ENCODE data around the gene ZNF772. TPM values are rescaled to one million over a fixed set of nuclear protein-coding genes. Genes with fewer than 3 reads are reported as not detected.
"Not testable (repeated sequence)": the region's sequence is repeated elsewhere in the genome, so short reads cannot be mapped to it uniquely, and the experiment has no call there.

The ZNF772 gene
- polyA plus RNA-seq, 4 donors: 0.27 to 13.2 (median 2.2) TPM

DNA sequence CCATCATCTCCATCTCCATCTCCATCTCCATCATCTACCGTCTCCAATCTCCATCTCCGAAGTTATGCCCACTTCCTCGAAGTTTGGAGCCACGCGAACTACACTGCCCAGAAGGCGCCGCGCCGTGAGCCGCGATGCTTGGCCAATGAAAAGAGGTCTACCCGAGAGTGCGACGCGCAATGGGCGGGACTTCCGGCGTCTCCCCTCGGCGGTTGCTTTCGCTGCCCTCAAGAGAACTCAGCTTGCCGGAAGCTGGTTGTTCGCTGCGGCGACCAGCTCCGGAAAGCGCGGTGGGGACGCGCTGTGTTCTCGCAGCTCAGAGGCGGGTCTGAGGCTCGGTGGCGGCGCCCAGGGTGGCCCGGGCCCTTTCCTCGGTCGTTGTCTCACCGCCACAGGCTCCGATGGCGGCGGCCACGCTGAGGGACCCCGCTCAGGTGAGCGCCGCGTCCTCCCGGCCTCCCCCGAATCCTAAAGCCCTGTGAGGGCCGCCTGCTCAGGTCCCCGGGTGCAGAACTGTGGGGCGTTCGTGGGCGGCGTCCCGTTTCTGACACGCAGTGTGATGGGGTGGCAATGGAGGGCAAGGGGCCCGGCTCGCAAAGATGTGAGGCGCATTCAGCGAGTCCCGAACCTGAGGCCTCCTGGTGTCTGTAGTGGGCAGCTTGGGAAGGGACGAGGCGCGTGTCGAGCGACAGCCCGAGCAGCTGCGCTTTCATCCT, 22.5 kb upstream of the ZNF772 start, which contains the start of gene ZNF773:
TSS of gene ZNF773 (plus strand) at position 259 of the 716 bp plus-strand sequence. CDS start at position 402, 143 bp downstream.
- not testable (repeated sequence) for H3K4me1 ChIP-seq (ENCODE audit: control insufficient read depth in 3 of 3, insufficient read depth in 2 of 3, low read depth in 1 of 3, low read length in 2 of 3); H3K27me3 ChIP-seq (ENCODE audit: control insufficient read depth in 3 of 3, insufficient read depth in 3 of 3, low read length in 3 of 3); FAIRE-seq
- H3K4me3 ChIP-seq (ENCODE audit: low read depth in 1 of 3, low read length in 3 of 3): peak within 1 kb of the TSS; percentile 68 to 76 (median 73)
- WGBS, 3 donors: 0 to 1% (median 1%) methylated on average over 47 to 61 of the region's 69 CpGs
- H3K27ac ChIP-seq (ENCODE audit: low read depth in 1 of 3, low read length in 2 of 3): peak within 1 kb of the TSS; percentile 77 to 90 (median 79)
- peak; percentile 94 to 98 for DNase-seq
- peaks cover 5 to 20% (median 6%) of the 10 kb centered on the region in 3 donors for H3K36me3 ChIP-seq (ENCODE audit: control insufficient read depth in 3 of 3, insufficient read depth in 2 of 3, low read depth in 1 of 3, low read length in 3 of 3)
- peaks cover 0 to 36% of the 10 kb centered on the region in 2 donors for H3K9me3 ChIP-seq (ENCODE audit: control insufficient read depth in 2 of 2, insufficient read depth in 1 of 2, low read depth in 1 of 2, low read length in 1 of 2)

DNA sequence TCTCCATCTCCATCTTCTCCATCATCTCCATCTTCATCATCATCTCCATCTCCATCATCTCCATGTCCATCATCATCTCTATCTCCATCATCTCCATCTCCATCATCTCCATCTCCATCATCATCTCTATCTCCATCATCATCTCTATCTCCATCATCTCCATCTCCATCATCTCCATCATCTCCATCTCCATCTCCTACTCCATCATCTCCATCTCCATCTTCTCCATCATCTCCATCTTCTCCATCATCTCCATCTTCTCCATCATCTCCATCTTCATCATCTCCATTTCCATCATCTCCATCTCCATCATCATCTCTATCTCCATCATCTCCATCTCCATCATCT, 21.9 kb upstream of the ZNF772 start:
- H3K27me3 ChIP-seq (ENCODE audit: control insufficient read depth in 3 of 3, insufficient read depth in 3 of 3, low read length in 3 of 3); FAIRE-seq; H3K27ac ChIP-seq (ENCODE audit: low read depth in 1 of 3, low read length in 2 of 3); DNase-seq; H3K4me1 ChIP-seq (ENCODE audit: control insufficient read depth in 3 of 3, insufficient read depth in 2 of 3, low read depth in 1 of 3, low read length in 2 of 3); H3K4me3 ChIP-seq (ENCODE audit: low read depth in 1 of 3, low read length in 3 of 3): not testable (repeated sequence)
- H3K9me3 ChIP-seq (ENCODE audit: control insufficient read depth in 2 of 2, insufficient read depth in 1 of 2, low read depth in 1 of 2, low read length in 1 of 2): peaks cover 0 to 34% of the 10 kb centered on the region in 2 donors
- H3K36me3 ChIP-seq (ENCODE audit: control insufficient read depth in 3 of 3, insufficient read depth in 2 of 3, low read depth in 1 of 3, low read length in 3 of 3): peaks cover 2 to 21% (median 4%) of the 10 kb centered on the region in 3 donors

DNA sequence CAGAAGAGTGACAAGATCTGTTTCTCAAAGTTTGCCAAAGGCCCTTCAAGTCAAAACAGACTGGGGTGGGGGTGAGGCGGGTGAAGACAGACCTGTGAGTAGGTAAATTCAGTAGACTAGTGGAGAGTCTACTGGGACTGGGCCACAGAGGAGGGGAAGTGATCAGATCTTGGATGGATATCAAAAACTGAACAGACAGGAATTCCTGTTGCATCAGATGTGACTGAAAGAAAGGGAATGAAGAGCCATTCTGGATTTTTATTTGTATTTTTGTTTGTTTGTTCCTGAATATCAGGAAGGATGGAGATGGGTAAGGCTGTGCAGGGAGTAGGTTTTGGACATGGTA, 10.9 kb upstream of the ZNF772 start:
- not testable (repeated sequence) for FAIRE-seq
- no CpG with 5 or more reads among the region's 1 CpG for WGBS, 3 donors

GRCh38 chr19:57487477-57488298, 10.3 kb upstream of the ZNF772 start, which contains the start of gene ZNF419:
TSS of gene ZNF419 (plus strand) at chr19:57487750. CDS start at chr19:57487951, 201 bp downstream.
- H3K4me1 ChIP-seq (ENCODE audit: control insufficient read depth in 3 of 3, insufficient read depth in 2 of 3, low read depth in 1 of 3, low read length in 2 of 3); FAIRE-seq; H3K27me3 ChIP-seq (ENCODE audit: control insufficient read depth in 3 of 3, insufficient read depth in 3 of 3, low read length in 3 of 3): not testable (repeated sequence)
- H3K4me3 ChIP-seq (ENCODE audit: low read depth in 1 of 3, low read length in 3 of 3): peak within 1 kb of the TSS; percentile 55 to 94 (median 89)
- WGBS, 3 donors: 1 to 2% (median 1%) methylated on average over 53 to 59 of the region's 69 CpGs
- H3K27ac ChIP-seq (ENCODE audit: low read depth in 1 of 3, low read length in 2 of 3): peak within 1 kb of the TSS; percentile 74 to 81 (median 78)
- DNase-seq: peak; percentile 93 to 97
- peaks cover 0 to 24% (median 9%) of the 10 kb centered on the region in 3 donors for H3K36me3 ChIP-seq (ENCODE audit: control insufficient read depth in 3 of 3, insufficient read depth in 2 of 3, low read depth in 1 of 3, low read length in 3 of 3)
- peaks cover 0 to 29% of the 10 kb centered on the region in 2 donors for H3K9me3 ChIP-seq (ENCODE audit: control insufficient read depth in 2 of 2, insufficient read depth in 1 of 2, low read depth in 1 of 2, low read length in 1 of 2)

More for the DNA sequence above, 10.9 kb upstream of the ZNF772 start:
- Histone ChIP-seq H3K36me3 (ENCODE audit: control insufficient read depth in 3 of 3, insufficient read depth in 2 of 3, low read depth in 1 of 3, low read length in 3 of 3) (peaks cover 0 to 27% (median 11%) of the 10 kb centered on the region in 3 donors), H3K9me3 (ENCODE audit: control insufficient read depth in 2 of 2, insufficient read depth in 1 of 2, low read depth in 1 of 2, low read length in 1 of 2) (peaks cover 0 to 31% of the 10 kb centered on the region in 2 donors), H3K4me3 (ENCODE audit: low read depth in 1 of 3, low read length in 3 of 3) (peak overlapping the region in 1 of 3 donors; percentile 13)
- H3K27ac ChIP-seq (ENCODE audit: low read depth in 1 of 3, low read length in 2 of 3); H3K27me3 ChIP-seq (ENCODE audit: control insufficient read depth in 3 of 3, insufficient read depth in 3 of 3, low read length in 3 of 3); H3K4me1 ChIP-seq (ENCODE audit: control insufficient read depth in 3 of 3, insufficient read depth in 2 of 3, low read depth in 1 of 3, low read length in 2 of 3); DNase-seq: not testable (repeated sequence)

DNA sequence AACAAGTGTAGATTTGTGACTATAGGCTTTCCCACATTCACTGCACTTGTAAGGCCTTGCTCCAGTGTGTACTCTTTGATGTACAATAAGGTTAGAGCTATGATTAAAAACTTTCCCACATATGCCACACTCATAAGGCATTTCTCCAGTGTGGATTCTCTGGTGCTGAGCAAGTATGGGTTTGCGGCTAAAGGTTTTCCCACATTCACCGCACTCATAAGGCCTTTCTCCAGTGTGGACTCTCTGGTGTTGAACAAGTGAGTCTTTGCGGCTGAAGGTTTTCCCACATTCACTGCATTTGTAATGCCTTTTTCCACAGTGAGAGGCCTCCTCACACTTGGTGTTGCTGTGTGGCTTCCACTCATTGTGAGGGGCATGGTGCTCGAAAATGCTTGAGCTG, 3.7 kb downstream of the ZNF772 start:
- H3K27ac ChIP-seq (ENCODE audit: low read depth in 1 of 3, low read length in 2 of 3): no peak overlapping the region
- peaks cover 16 to 28% (median 16%) of the 10 kb centered on the region in 3 donors for H3K36me3 ChIP-seq (ENCODE audit: control insufficient read depth in 3 of 3, insufficient read depth in 2 of 3, low read depth in 1 of 3, low read length in 3 of 3)
- H3K9me3 ChIP-seq (ENCODE audit: control insufficient read depth in 2 of 2, insufficient read depth in 1 of 2, low read depth in 1 of 2, low read length in 1 of 2): peaks cover 17 to 66% of the 10 kb centered on the region in 2 donors
- FAIRE-seq (no peak), DNase-seq (no peak)
- 97 to 99% (median 99%) methylated on average over 4 of the region's 4 CpGs for WGBS, 3 donors
- no peak overlapping the region for H3K4me3 ChIP-seq (ENCODE audit: low read depth in 1 of 3, low read length in 3 of 3)
- H3K4me1 ChIP-seq (ENCODE audit: control insufficient read depth in 3 of 3, insufficient read depth in 2 of 3, low read depth in 1 of 3, low read length in 2 of 3): peaks cover 0 to 2% (median 0%) of the 10 kb centered on the region in 3 donors
- no peaks in the 10 kb centered on the region for H3K27me3 ChIP-seq (ENCODE audit: control insufficient read depth in 3 of 3, insufficient read depth in 3 of 3, low read length in 3 of 3)

DNA sequence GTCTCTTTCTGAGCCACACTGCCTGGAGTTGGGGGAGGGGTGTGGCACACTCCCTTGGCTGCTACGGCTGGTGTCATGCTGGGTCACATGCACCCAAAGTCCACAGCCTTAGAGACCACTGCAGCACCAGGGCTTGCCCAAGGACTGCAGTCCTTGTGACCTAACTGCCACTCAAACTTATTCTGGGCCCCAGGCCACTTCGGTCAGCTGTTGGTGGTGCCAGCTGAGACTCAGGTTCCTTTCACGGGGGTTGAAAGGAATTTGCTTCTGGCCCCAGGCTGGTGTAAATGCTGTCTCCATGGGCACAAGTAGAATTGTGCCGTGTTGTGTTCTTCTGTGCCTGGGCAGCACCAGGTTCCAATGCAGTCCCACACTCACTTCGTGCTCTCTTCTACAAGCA, 10.9 kb downstream of the ZNF772 start:
- Histone ChIP-seq H3K4me1 (ENCODE audit: control insufficient read depth in 3 of 3, insufficient read depth in 2 of 3, low read depth in 1 of 3, low read length in 2 of 3) (no peaks in the 10 kb centered on the region), H3K36me3 (ENCODE audit: control insufficient read depth in 3 of 3, insufficient read depth in 2 of 3, low read depth in 1 of 3, low read length in 3 of 3) (peaks cover 0 to 8% (median 0%) of the 10 kb centered on the region in 3 donors), H3K9me3 (ENCODE audit: control insufficient read depth in 2 of 2, insufficient read depth in 1 of 2, low read depth in 1 of 2, low read length in 1 of 2) (peaks cover 0 to 52% of the 10 kb centered on the region in 2 donors), H3K4me3 (ENCODE audit: low read depth in 1 of 3, low read length in 3 of 3) (no peak overlapping the region), H3K27me3 (ENCODE audit: control insufficient read depth in 3 of 3, insufficient read depth in 3 of 3, low read length in 3 of 3) (no peaks in the 10 kb centered on the region), H3K27ac (ENCODE audit: low read depth in 1 of 3, low read length in 2 of 3) (no peak overlapping the region)
- DNase-seq (no peak), FAIRE-seq (no peak)
- WGBS, 3 donors: 95 to 97% (median 96%) methylated on average over 5 of the region's 5 CpGs

DNA sequence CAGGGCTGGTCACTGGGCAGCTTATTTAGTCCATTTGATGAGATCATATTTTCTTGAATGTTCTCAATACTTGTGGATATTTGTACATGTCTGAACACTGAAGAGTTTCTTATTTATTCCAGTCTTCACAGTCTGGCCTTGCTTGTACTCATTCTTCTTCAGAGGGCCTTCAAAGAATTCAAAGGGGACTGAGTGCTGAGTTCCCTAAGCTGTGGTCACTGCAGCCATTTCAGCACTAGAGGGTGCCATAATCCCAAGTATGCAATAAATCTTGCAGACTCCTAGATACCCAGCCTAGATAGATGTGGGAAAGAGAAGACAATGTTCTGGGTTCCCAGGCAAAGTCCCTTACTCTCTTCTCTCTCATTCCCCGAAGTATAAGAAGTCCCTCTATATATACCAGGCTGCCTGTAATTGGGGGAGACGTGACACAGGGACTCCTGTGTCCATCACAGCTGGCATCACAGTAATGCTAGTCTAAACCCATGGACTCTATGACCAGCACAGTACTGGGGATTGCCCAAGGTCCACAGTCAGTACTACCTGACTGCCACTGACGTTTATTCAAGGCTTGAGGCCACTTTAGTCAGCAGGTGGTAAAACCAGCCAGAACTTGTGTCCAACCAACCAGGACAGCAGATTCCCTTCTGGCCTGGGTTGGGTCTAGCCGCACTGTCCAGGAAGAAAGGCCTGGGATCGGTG, 11.5 kb downstream of the ZNF772 start:
- Histone ChIP-seq H3K36me3 (ENCODE audit: control insufficient read depth in 3 of 3, insufficient read depth in 2 of 3, low read depth in 1 of 3, low read length in 3 of 3) (peaks cover 0 to 8% (median 0%) of the 10 kb centered on the region in 3 donors), H3K4me1 (ENCODE audit: control insufficient read depth in 3 of 3, insufficient read depth in 2 of 3, low read depth in 1 of 3, low read length in 2 of 3) (no peaks in the 10 kb centered on the region), H3K27ac (ENCODE audit: low read depth in 1 of 3, low read length in 2 of 3) (no peak overlapping the region), H3K4me3 (ENCODE audit: low read depth in 1 of 3, low read length in 3 of 3) (no peak overlapping the region), H3K9me3 (ENCODE audit: control insufficient read depth in 2 of 2, insufficient read depth in 1 of 2, low read depth in 1 of 2, low read length in 1 of 2) (peaks cover 0 to 50% of the 10 kb centered on the region in 2 donors), H3K27me3 (ENCODE audit: control insufficient read depth in 3 of 3, insufficient read depth in 3 of 3, low read length in 3 of 3) (no peaks in the 10 kb centered on the region)
- FAIRE-seq (no peak), DNase-seq (peak in 1 of 2 donors; percentile 38)
- 69 to 77% (median 73%) methylated on average over 5 of the region's 5 CpGs for WGBS, 3 donors

DNA sequence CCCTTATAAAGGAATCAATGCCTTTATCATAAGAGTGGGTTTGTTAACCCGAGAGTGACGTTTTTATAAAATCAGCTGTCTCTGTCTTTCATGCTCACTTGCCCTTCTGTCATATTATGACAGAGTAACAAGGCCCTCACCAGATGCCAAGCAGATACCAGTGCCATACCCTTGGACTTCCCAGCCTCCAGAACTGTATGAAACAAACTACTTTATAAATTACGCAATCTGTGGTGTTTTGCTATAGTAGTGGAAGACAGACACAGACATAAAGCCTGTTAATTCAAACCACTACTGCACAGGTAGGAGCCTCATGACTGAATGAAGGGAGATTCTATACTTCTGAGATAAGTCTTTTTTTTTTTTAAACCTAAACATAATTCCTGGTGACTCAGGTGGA, 25.1 kb downstream of the ZNF772 start:
- 90 to 99% (median 93%) methylated on average over 3 of the region's 3 CpGs for WGBS, 3 donors
- Histone ChIP-seq H3K27ac (ENCODE audit: low read depth in 1 of 3, low read length in 2 of 3) (no peak overlapping the region), H3K4me1 (ENCODE audit: control insufficient read depth in 3 of 3, insufficient read depth in 2 of 3, low read depth in 1 of 3, low read length in 2 of 3) (no peaks in the 10 kb centered on the region), H3K36me3 (ENCODE audit: control insufficient read depth in 3 of 3, insufficient read depth in 2 of 3, low read depth in 1 of 3, low read length in 3 of 3) (peaks cover 0 to 4% (median 0%) of the 10 kb centered on the region in 3 donors), H3K9me3 (ENCODE audit: control insufficient read depth in 2 of 2, insufficient read depth in 1 of 2, low read depth in 1 of 2, low read length in 1 of 2) (peaks cover 0 to 54% of the 10 kb centered on the region in 2 donors), H3K4me3 (ENCODE audit: low read depth in 1 of 3, low read length in 3 of 3) (no peak overlapping the region), H3K27me3 (ENCODE audit: control insufficient read depth in 3 of 3, insufficient read depth in 3 of 3, low read length in 3 of 3) (no peaks in the 10 kb centered on the region)
- DNase-seq (no peak), FAIRE-seq (no peak)
